ENCODE data around the gene CCK.

GRCh38 chr3:42306499-42306898 is 40.5 kb upstream of the CCK start:
- TF ChIP-seq POLR2A (IDR thresholded peaks at IDR 0.05), result no peak
- no peak for TF ChIP-seq CTCF (IDR thresholded peaks at IDR 0.05)
